CD4-positive, alpha-beta T cell treated with Interleukin-15 for 4 hours (primary cell): Measurements from ENCODE around the gene OR2B2.

Experiments
- DNase-seq: peaks from one replicate; pipeline ENCODE4 v3.0.0-alpha.2; 2020; ENCODE audit warnings: low spot score

Gene OR2B2

GRCh38 chr6:27866357-27867050 lies 45.7 kb downstream of the OR2B2 start:
- DNase-seq: peak; percentile 85

- no peak for DNase-seq
Observed at GRCh38 chr6:27865850-27866356, 46.3 kb downstream of the OR2B2 start.

GRCh38 chr6:27864906-27865849 lies 47.0 kb downstream of the OR2B2 start:
- peak; percentile 93 for DNase-seq

- DNase-seq: no peak
Observed at GRCh38 chr6:27863962-27864905, 48.0 kb downstream of the OR2B2 start.

- no peak for DNase-seq
Observed at GRCh38 chr6:27862396-27863066, 49.7 kb downstream of the OR2B2 start.

GRCh38 chr6:27861861-27862260 lies 50.3 kb downstream of the OR2B2 start:
- no peak for DNase-seq

- no peak for DNase-seq
Observed at GRCh38 chr6:27861276-27861840, 50.8 kb downstream of the OR2B2 start.
